Activated naive CD8-positive, alpha-beta T cell treated with anti-CD3 and anti-CD28 coated beads, Interleukin-2, amount 10 ng/mL, durations not matched to agents 7 days and 5 days (primary cell): ENCODE data around the gene TVP23A. TPM values are rescaled to one million over a fixed set of nuclear protein-coding genes. Genes with fewer than 3 reads are reported as not detected.

Experiments
- ATAC-seq: fragments of 150-1000 bp; cut with Tn5 transposase; one replicate; pipeline ENCODE4 v1.10.0; 2021; ENCODE audit warnings: low read depth, moderate library complexity
- POLR2A ChIA-PET: fragments of 350-600 bp; sonication (Branson Sonifier 250); formaldehyde crosslinking; loops from one replicate; lab custom pipeline; 2021; ENCODE audit warnings: antibody characterized with exemption; lab: Charles Lee
- DNase-seq: peaks from one replicate; pipeline ENCODE4 v3.0.0; 2021
- H3K27ac Mint-ChIP-seq: one replicate; pipeline ENCODE4 v1.8.0; 2022; ENCODE audit warnings: mild to moderate bottlenecking, mixed read lengths
- H3K27me3 Mint-ChIP-seq: one replicate; pipeline ENCODE4 v1.8.0; 2022; ENCODE audit warnings: mild to moderate bottlenecking, moderate library complexity, mixed read lengths
- H3K36me3 Mint-ChIP-seq: one replicate; pipeline ENCODE4 v1.8.0; 2021; ENCODE audit warnings: mild to moderate bottlenecking, mixed read lengths
- H3K4me1 Mint-ChIP-seq: one replicate; pipeline ENCODE4 v1.8.0; 2021; ENCODE audit warnings: mixed read lengths
- H3K4me3 Mint-ChIP-seq: one replicate; pipeline ENCODE4 v1.8.0; 2022; ENCODE audit warnings: mild to moderate bottlenecking, moderate library complexity, mixed read lengths
- H3K9me3 Mint-ChIP-seq: one replicate; pipeline ENCODE4 v1.8.0; 2021; ENCODE audit warnings: mixed read lengths
- total RNA-seq, 2 experiments: library from RNA; stranded (reverse); gene quantifications; one replicate each; pipeline ENCODE4 v1.2.3, GENCODE V29; 2021

Gene TVP23A
- total RNA-seq: not detected

DNA sequence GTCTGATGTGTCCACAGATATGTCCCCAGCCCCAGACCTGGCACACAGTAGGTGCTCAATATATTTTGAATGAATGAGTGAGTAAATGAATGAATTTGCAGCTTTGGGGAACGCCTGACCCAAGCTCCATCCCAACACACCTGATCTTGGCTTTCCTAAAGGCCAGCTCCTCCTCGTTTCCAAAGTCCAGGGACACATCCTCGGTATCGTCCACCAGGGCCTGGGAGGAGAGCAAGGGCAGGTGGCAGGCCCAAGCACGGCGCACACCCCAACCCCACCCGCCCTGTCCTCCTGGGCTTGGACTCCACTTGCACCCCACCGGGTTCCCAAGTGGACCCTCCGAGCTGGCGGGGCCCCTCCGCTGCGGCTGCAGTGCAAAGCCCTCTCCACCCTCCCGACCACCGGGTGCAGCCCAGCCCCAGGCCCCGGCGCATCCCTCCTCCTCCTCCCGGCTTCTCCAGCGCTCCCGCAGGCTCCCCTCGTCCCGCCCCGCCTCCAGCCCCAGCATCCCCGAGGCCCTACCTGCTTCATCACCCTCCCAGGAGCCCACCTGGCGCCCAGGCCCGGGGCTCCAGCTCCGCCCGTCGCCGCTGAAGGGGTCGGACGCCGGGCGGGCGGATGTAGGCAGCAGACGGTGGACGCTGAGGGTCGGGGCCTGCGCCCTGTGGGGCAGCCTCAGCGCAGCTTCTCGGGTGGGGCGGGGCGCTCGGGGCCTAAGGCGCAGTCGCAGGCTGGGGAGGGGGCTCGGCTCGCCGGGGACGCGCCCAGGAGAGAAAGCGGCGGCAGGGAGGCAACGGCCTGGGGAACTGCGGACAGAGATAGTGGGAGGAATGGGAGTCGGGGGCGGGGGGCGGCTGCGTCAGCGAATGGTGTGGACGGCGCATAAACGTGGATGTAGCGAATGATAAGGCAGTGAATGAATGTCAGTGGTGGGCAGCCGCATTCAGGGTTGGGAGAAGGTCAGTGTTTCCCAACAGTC is at the start of gene TVP23A:
TVP23A (minus strand) TSS at position 832 of the 979 bp plus-strand sequence; CDS start at position 531, 301 bp downstream.
- Mint-ChIP-seq H3K27ac (no peak within 1 kb of the TSS), H3K4me1 (no peaks in the 10 kb centered on the region), H3K36me3 (no peaks in the 10 kb centered on the region), H3K4me3 (no peak within 1 kb of the TSS), H3K27me3 (peaks cover 11% of the 10 kb centered on the region), H3K9me3 (no peaks in the 10 kb centered on the region)
- ATAC-seq (no peak), DNase-seq (no peak)
- POLR2A ChIA-PET: interaction anchor here (1.1 kb wide), 1 partner anchor 52 kb away, joined by 3 read pairs; no protein-coding TSS in a partner anchor

DNA sequence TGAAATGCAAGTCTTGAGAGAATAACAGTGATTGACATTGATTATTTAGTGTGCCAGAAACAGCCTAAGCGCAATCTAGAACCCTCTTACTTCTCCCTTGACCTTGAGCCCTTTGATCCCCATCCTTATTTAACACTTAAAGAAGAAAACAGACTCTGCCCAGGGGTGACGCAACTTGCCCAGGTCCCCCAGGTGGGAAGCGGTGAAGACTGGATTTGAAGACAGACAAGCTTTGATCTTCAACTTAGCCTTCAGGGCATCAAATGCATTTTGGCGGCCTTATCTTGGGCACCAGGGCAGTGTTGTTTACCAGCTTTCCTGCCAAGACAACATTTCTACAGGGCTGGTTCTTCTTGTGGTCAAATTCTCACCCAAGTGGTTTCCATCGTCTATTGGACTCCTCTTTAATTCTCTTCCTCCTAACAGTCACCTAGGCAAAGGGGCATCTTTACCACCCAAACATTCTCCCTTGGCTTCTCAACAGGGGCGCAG is 49.6 kb upstream of the TVP23A start:
- no peak for DNase-seq
- peaks cover 22% of the 10 kb centered on the region for H3K27me3 Mint-ChIP-seq
- POLR2A ChIA-PET: interaction anchor here (0.5 to 1.0 kb wide), 2 partner anchors 41 to 124 kb away, joined by 3 read pairs; partner anchors contain the start of gene NUBP1
- H3K4me1 Mint-ChIP-seq: peaks cover 46% of the 10 kb centered on the region
- H3K36me3 Mint-ChIP-seq: peaks cover 3% of the 10 kb centered on the region
- ATAC-seq: no peak
- peak overlapping the region; percentile 70 for H3K4me3 Mint-ChIP-seq
- H3K27ac Mint-ChIP-seq: peak overlapping the region; percentile 68
- no peaks in the 10 kb centered on the region for H3K9me3 Mint-ChIP-seq

DNA sequence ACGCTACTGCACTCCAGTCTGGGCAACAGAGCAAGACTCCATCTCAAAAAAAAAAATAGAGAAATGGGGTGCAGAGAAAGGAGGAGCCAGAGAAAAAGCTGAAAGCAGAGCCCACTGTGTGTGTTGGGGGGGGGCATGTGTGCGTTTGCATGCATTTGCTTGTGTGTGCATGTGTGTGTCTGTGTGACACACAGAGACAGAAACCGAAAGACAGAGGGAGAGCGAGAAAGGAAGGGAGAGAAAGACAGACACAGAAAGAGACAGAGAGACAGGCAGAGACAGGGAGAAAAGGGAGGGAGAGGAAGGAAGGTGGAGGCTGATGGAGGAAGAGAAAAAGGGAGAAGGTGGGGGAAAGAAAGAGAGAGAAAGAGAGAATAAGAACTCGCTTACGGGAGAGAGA is 48.6 kb upstream of the TVP23A start:
- peaks cover 23% of the 10 kb centered on the region for H3K27me3 Mint-ChIP-seq
- ATAC-seq (no peak), DNase-seq (no peak)
- POLR2A ChIA-PET: no interaction called here
- H3K9me3 Mint-ChIP-seq: no peaks in the 10 kb centered on the region
- peaks cover 3% of the 10 kb centered on the region for H3K36me3 Mint-ChIP-seq
- peaks cover 42% of the 10 kb centered on the region for H3K4me1 Mint-ChIP-seq
- H3K27ac Mint-ChIP-seq: no peak overlapping the region
- no peak overlapping the region for H3K4me3 Mint-ChIP-seq

DNA sequence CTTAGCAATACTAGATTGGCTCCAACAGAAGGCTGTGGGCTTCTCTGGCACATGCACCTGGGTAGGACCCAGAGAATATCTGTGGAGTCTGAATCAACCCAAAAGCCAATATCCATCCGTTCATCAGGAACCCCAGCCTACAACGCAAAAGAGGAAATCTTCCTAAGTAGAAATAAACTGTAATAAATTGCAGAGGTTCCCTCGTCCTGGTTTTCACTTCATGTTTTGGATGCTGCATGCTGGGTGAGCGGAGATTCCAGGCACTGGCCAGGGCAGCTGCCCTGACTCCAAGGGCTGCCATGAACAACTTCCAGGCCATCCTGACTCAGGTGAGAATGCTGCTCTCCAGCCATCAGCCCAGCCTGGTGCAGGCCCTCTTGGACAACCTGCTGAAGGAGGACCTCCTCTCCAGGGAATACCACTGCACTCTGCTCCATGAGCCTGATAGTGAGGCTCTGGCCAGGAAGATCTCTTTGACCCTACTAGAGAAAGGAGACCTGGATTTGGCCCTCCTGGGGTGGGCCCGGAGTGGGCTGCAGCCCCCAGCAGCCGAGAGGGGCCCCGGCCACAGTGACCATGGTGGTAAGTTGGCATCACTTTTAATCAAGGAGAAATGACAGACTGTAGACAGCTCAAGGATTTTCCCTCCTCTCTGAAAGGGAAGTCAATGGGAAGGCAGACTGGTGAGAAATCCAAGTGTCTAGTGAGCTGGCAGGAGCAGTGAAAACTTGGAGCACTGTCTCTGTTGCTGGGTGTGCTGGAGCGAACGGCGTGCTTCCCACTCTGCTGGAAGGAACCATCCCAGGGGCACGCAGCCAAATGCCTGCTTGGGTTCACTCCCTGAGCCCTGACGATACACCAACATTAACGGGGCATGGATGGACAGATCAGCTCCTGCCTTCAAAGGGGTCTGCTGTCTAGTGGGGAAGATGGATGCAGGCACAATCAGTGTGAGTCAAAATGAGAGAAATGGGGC is 47.7 kb upstream of the TVP23A start:
- POLR2A ChIA-PET: no interaction called here
- Mint-ChIP-seq H3K4me1 (peaks cover 35% of the 10 kb centered on the region), H3K9me3 (no peaks in the 10 kb centered on the region), H3K4me3 (no peak overlapping the region), H3K27me3 (peaks cover 28% of the 10 kb centered on the region), H3K27ac (no peak overlapping the region), H3K36me3 (peaks cover 3% of the 10 kb centered on the region)
- ATAC-seq (no peak), DNase-seq (no peak)

DNA sequence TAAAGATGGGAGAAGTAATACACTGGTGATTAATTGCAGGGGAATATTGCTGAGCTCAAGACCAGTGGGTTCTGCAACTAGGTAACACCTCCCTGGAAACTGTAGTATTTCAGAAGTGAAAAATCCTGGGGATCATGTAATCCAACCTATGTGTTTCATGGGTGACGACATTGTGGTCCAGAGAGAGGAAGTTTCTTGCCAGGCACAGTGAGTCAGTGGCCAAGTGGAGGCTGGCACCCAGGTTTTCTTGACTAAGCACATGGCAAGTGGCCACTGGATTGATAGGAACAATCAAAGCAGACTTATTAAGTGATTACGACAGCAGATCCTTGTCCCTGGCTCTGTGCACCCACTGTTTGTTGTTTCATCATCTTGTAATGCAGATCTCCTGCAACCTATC is 43.8 kb upstream of the TVP23A start:
- POLR2A ChIA-PET: no interaction called here
- H3K4me1 Mint-ChIP-seq: peaks cover 2% of the 10 kb centered on the region
- peaks cover 43% of the 10 kb centered on the region for H3K27me3 Mint-ChIP-seq
- peaks cover 8% of the 10 kb centered on the region for H3K9me3 Mint-ChIP-seq
- no peak for ATAC-seq
- no peak overlapping the region for H3K4me3 Mint-ChIP-seq
- no peaks in the 10 kb centered on the region for H3K36me3 Mint-ChIP-seq
- DNase-seq: no peak
- H3K27ac Mint-ChIP-seq: no peak overlapping the region

DNA sequence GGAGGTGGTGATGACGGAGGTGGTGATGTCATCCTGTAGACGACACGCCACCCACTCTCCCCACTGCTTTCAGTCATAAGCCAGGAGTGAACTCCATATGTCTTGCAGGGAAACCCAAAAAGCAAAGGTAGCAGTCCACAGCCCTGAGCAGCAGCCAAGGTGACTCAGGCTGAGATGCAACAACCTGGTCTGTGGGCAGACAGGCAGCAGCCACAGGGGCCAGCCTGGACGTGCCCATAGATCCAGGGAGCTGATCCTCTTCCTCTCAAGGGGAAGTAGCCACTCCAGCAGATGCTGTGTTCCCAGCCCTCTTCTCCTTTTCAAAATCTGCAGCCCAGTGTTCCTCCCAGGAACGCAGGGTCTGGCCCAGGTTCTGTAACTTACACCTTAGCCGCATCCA is 41.1 kb upstream of the TVP23A start:
- ATAC-seq: no peak
- DNase-seq: no peak
- H3K9me3 Mint-ChIP-seq: peaks cover 8% of the 10 kb centered on the region
- H3K27ac Mint-ChIP-seq: no peak overlapping the region
- no peak overlapping the region for H3K4me3 Mint-ChIP-seq
- peaks cover 36% of the 10 kb centered on the region for H3K27me3 Mint-ChIP-seq
- H3K4me1 Mint-ChIP-seq: no peaks in the 10 kb centered on the region
- POLR2A ChIA-PET: no interaction called here
- no peaks in the 10 kb centered on the region for H3K36me3 Mint-ChIP-seq

DNA sequence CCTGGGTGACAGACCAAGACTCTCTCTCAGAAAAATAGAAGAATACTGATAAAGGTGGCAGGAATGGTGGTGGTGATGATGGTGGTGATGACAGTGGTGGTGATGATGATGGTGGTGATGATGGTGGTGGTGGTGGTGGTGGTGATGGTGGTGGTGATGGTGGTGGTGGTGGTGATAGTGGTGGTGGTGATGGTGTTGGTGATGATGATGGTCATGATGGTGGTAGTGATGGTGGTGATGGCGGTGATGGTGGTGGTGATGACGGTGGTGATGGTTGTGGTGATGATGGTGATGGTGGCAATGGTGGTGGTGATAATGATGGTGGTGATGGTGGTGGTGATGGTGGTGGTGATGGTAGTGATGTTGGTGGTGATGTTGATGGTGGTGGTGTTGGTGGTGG is 40.4 kb upstream of the TVP23A start:
- ATAC-seq (no peak), DNase-seq (no peak)
- Mint-ChIP-seq H3K36me3 (no peaks in the 10 kb centered on the region), H3K27me3 (peaks cover 33% of the 10 kb centered on the region), H3K27ac (peak overlapping the region; percentile 27), H3K9me3 (peaks cover 8% of the 10 kb centered on the region), H3K4me3 (peak overlapping the region; percentile 15), H3K4me1 (no peaks in the 10 kb centered on the region)
- POLR2A ChIA-PET: no interaction called here

DNA sequence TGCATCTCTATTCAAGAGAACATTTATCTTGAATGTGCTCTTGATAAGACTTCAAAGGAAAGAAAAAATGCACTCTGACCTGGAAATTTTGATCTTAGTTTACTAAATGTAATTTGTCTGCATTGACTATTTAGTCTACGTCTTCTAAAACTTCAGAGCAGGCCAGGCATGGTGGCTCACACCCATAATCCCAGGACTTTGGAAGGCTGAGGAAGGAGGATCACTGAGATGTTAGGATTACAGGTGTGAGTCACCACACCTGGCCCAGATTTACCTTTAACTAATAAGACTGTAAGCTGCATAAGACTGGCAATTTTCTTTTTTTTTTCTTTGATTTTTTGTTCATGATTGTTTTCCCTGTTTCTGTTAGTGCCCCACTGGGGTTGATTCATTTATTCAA is 39.6 kb upstream of the TVP23A start:
- no peak for ATAC-seq
- Mint-ChIP-seq H3K4me1 (peaks cover under 1% of the 10 kb centered on the region), H3K36me3 (no peaks in the 10 kb centered on the region), H3K27me3 (peaks cover 30% of the 10 kb centered on the region), H3K4me3 (no peak overlapping the region), H3K27ac (no peak overlapping the region), H3K9me3 (peaks cover 8% of the 10 kb centered on the region)
- DNase-seq: no peak
- POLR2A ChIA-PET: no interaction called here

DNA sequence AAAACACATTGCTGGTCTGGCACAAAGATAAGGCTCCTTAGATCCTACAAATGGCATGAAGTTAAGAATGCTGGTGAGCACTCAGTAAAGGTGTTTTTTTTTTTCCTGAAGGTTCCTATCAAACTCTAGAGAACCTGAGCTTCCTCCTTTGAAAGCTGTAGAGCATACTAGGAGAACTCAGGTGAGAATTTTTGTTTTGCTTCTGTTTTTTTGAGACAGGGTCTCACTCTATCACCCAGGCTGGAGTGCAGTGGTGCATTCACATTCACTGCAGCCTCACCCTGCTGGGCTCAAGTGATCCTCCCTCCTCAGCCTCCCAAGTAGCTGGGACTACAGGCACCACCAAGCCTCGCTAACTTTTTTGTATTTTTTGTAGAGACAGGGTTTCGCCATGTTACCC is 37.4 kb upstream of the TVP23A start:
- no peak overlapping the region for H3K4me3 Mint-ChIP-seq
- POLR2A ChIA-PET: no interaction called here
- H3K27ac Mint-ChIP-seq: no peak overlapping the region
- DNase-seq (no peak), ATAC-seq (no peak)
- H3K36me3 Mint-ChIP-seq: no peaks in the 10 kb centered on the region
- peaks cover 15% of the 10 kb centered on the region for H3K27me3 Mint-ChIP-seq
- H3K4me1 Mint-ChIP-seq: peaks cover 9% of the 10 kb centered on the region
- H3K9me3 Mint-ChIP-seq: peaks cover 8% of the 10 kb centered on the region

DNA sequence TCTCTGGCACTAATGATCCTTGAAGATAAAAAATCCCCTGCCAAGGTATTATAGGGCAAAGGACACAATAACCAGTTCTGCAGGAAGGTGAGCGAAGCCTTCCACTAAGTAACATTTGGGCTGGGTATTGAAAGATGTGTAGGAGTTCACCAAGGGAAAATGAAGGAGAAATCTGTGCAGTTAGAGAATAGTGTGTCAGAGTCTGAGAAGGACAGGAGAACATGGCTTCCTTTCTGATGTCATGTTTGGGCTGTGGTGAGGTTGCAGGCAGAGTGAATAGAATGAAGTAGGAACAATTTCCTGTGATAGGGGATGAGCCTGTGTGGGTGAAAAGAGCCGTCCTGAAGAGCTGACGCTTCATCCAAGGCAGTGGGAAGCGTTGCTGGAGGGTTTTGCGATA is 34.4 kb upstream of the TVP23A start:
- Mint-ChIP-seq H3K9me3 (no peaks in the 10 kb centered on the region), H3K4me3 (no peak overlapping the region)
- no peak for ATAC-seq

DNA sequence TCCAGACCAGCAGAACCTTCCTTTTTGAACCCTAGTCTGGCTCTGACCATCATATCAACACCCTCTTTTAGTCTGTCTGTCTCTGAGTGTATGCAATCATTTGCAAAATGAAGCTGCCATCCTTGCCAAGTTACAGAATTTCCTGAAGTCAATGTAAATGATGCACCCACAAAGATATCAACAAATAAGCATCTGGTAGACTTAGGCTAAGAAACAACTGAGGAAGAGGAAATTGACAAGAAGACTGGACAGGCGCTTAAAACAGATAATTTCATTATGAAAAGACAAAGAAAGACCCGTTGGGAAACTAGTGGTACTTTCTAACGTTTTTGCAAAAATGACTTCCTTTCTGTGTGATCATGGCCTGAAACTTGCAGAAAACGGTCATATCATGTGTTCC is 33.7 kb upstream of the TVP23A start:
- ATAC-seq (no peak), DNase-seq (no peak)
- POLR2A ChIA-PET: no interaction called here
- peaks cover 9% of the 10 kb centered on the region for H3K4me1 Mint-ChIP-seq
- H3K27ac Mint-ChIP-seq: no peak overlapping the region
- peaks cover 7% of the 10 kb centered on the region for H3K27me3 Mint-ChIP-seq
- H3K9me3 Mint-ChIP-seq: no peaks in the 10 kb centered on the region
- H3K4me3 Mint-ChIP-seq: no peak overlapping the region
- H3K36me3 Mint-ChIP-seq: no peaks in the 10 kb centered on the region

More for the DNA sequence above, 34.4 kb upstream of the TVP23A start:
- POLR2A ChIA-PET: no interaction called here
- Mint-ChIP-seq H3K27ac (no peak overlapping the region), H3K36me3 (no peaks in the 10 kb centered on the region), H3K27me3 (peaks cover 5% of the 10 kb centered on the region), H3K4me1 (peaks cover 9% of the 10 kb centered on the region)
- no peak for DNase-seq

DNA sequence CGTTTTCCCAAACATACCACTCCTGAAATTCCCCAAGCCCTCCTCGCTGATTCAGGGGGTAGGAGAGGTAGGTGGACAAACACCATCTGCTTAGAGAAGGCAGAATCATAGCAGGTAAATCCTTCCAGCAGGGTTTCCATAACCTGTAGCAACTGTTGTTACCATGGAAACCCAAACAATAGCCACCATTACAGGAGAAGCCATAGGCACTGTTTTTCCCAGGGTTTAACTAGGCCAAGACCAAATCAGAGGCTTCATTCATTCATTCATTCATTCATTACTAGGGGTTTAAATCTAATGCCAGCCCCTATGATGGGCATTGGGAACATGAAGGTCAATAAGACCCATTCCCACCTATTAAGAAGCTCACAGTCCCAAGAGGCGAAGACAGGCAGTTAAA is 32.9 kb upstream of the TVP23A start:
- H3K27ac Mint-ChIP-seq: no peak overlapping the region
- no peaks in the 10 kb centered on the region for H3K36me3 Mint-ChIP-seq

DNA sequence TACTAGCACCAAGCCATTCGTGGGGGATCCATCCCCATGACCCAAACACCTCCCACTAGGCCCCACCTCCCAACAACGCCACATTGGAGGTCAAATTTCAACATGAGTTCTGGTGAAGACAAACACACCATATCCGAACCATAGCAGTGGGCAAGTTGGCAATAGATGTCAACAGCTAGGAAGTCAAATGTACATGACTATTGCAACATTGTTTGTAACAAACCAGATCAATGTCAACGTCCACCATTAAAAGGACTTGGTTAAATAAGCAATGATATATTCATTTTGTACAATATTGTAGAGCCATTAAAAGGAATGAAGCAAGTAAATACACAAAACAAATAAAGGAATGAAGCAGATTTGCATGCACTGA is 31.9 kb upstream of the TVP23A start:
- DNase-seq (no peak), ATAC-seq (no peak)
- Mint-ChIP-seq H3K9me3 (no peaks in the 10 kb centered on the region), H3K27me3 (peaks cover 14% of the 10 kb centered on the region), H3K36me3 (no peaks in the 10 kb centered on the region), H3K4me3 (no peak overlapping the region), H3K27ac (no peak overlapping the region), H3K4me1 (peaks cover 10% of the 10 kb centered on the region)
- POLR2A ChIA-PET: no interaction called here

More for the DNA sequence above, 32.9 kb upstream of the TVP23A start:
- POLR2A ChIA-PET: no interaction called here
- DNase-seq: no peak
- ATAC-seq: no peak
- H3K9me3 Mint-ChIP-seq: no peaks in the 10 kb centered on the region
- H3K4me3 Mint-ChIP-seq: no peak overlapping the region
- peaks cover 11% of the 10 kb centered on the region for H3K27me3 Mint-ChIP-seq
- H3K4me1 Mint-ChIP-seq: peaks cover 10% of the 10 kb centered on the region
